HepG2 (cell line): ENCODE measurements around the gene BTN1A1. TPM values are rescaled to one million over a fixed set of nuclear protein-coding genes. Genes with fewer than 3 reads are reported as not detected.

Experiments
- ATAC-seq: fragments of 200-7000 bp; cut with Tn5 transposase; 3 replicates; pipeline ENCODE4 v1.9.1; 2020; ENCODE audit warnings: mild to moderate bottlenecking, moderate library complexity
- BruUV-seq: library from RNA; stranded (reverse); fragments of 400-500 nt; replicated peaks from 2 replicates; lab custom pipeline; 2021; lab: Mats Ljungman, UMichigan
- CTCF ChIA-PET: fragments of 300-600 bp; formaldehyde crosslinking; extraction: SDS; loops from one replicate; lab custom pipeline; 2021; ENCODE audit warnings: low total read pairs, inconsistent platforms, low intra/inter-chr PET ratio; lab: Yijun Ruan, JAX
- POLR2A ChIA-PET: fragments of 350-600 bp; sonication (Branson Sonifier 250); formaldehyde crosslinking; loops from one replicate; lab custom pipeline; 2020; ENCODE audit warnings: antibody characterized with exemption, inconsistent platforms; lab: Yijun Ruan, JAX
- DNase-seq: peaks from one replicate; pipeline ENCODE4 v3.0.0-alpha.2; 2015; ENCODE audit warnings: low spot score
- FAIRE-seq: peaks from 3 replicates; lab custom pipeline; 2011; peaks lifted over from hg19 to GRCh38; lab: Jason Lieb, UNC
- H2AFZ ChIP-seq: one replicate; pipeline ENCODE4 v1.6.1; 2011; ENCODE audit warnings: low read length, inconsistent platforms
- H3K27ac ChIP-seq: fragments of 300-600 bp; 3 replicates; pipeline ENCODE4 v1.8.0; 2011; ENCODE audit warnings: mixed run types, mild to moderate bottlenecking, mixed read lengths, low read length, inconsistent platforms; ENCODE audit not compliant: insufficient read depth; ENCODE audit errors: extremely low read length
- H3K27me3 ChIP-seq, 2 experiments: fragments of 200-600 bp in 1 of 2; 2 replicates in 1 of 2; 3 replicates in 1 of 2; pipeline versions ENCODE4 v1.6.0 to v1.8.0; 2011; ENCODE audit warnings: low read length in 2 of 2, mild to moderate bottlenecking in 2 of 2, moderate library complexity in 2 of 2, inconsistent platforms in 1 of 2; ENCODE audit not compliant: insufficient read depth in 2 of 2, control insufficient read depth in 1 of 2
- H3K36me3 ChIP-seq, 2 experiments: fragments of 200-600 bp in 1 of 2; replicated peaks in 1 of 2; 2 replicates in 1 of 2; 3 replicates in 1 of 2; pipeline versions ENCODE4 v1.5.1 to v1.8.0; 2011; ENCODE audit warnings: low read length in 2 of 2, inconsistent platforms in 1 of 2; ENCODE audit not compliant: insufficient read depth in 2 of 2, control insufficient read depth in 1 of 2
- H3K4me1 ChIP-seq: 2 replicates; pipeline ENCODE4 v1.5.1; 2012; ENCODE audit warnings: low read length, inconsistent platforms; ENCODE audit not compliant: insufficient read depth
- H3K4me2 ChIP-seq: 2 replicates; pipeline ENCODE4 v1.6.0; 2011; ENCODE audit warnings: low read depth, low read length, inconsistent platforms
- H3K4me3 ChIP-seq, 3 experiments: fragments of 200-600 bp in 1 of 3; sonication (generic), shearing (Covaris generic) in 1 of 3; replicated peaks in 1 of 3; 2 replicates each; pipeline ENCODE4 v1.5.1; 2011 to 2016; ENCODE audit warnings: low read length in 3 of 3, inconsistent platforms in 2 of 3, low read depth in 2 of 3, mild to moderate bottlenecking in 2 of 3, control low read depth in 1 of 3, mixed read lengths in 1 of 3; ENCODE audit not compliant: insufficient read depth in 1 of 3
- H3K79me2 ChIP-seq: one replicate; pipeline ENCODE4 v1.6.1; 2011; ENCODE audit warnings: low read length, inconsistent platforms; ENCODE audit not compliant: insufficient read depth
- H3K9ac ChIP-seq: 2 replicates; pipeline ENCODE4 v1.6.0; 2011; ENCODE audit warnings: mild to moderate bottlenecking, low read depth, low read length, inconsistent platforms; ENCODE audit not compliant: insufficient read depth
- H3K9me3 ChIP-seq: 2 replicates; pipeline ENCODE4 v1.5.1; 2012; ENCODE audit warnings: mild to moderate bottlenecking, low read length
- H4K20me1 ChIP-seq: 2 replicates; pipeline ENCODE4 v1.6.0; 2011; ENCODE audit warnings: inconsistent platforms, mild to moderate bottlenecking, low read length, moderate library complexity; ENCODE audit not compliant: insufficient read depth
- CBFB ChIP-seq: sonication (generic); formaldehyde crosslinking; IDR thresholded peaks from 2 replicates; pipeline ENCODE4 v1.4.0; 2020; ENCODE audit warnings: missing genetic modification reagents
- DBP ChIP-seq: sonication (generic); formaldehyde crosslinking; IDR thresholded peaks from 2 replicates; pipeline ENCODE4 v1.4.0; 2020; ENCODE audit warnings: missing genetic modification reagents; ENCODE audit errors: not compliant biosample characterization
- EP300 ChIP-seq, 3 experiments: sonication (generic) in 1 of 3; formaldehyde crosslinking in 1 of 3; IDR thresholded peaks; 2 replicates each; pipeline versions ENCODE4 v1.5.1 to v1.6.1; 2011 to 2020; ENCODE audit warnings: low read depth in 2 of 3, low read length in 2 of 3, borderline replicate concordance in 1 of 3, improper control_type of control experiment in 1 of 3, mild to moderate bottlenecking in 1 of 3, missing genetic modification reagents in 1 of 3, moderate library complexity in 1 of 3
- ETV5 ChIP-seq: IDR thresholded peaks from 2 replicates; pipeline ENCODE4 v1.6.1; 2018; ENCODE audit warnings: missing biosample characterization, missing genetic modification reagents, inconsistent platforms, borderline replicate concordance
- FOXA1 ChIP-seq, 2 experiments: fragments of 450-650 bp in 1 of 2; sonication (generic) in 1 of 2; formaldehyde crosslinking in 1 of 2; IDR thresholded peaks; 2 replicates each; pipeline versions ENCODE4 v1.4.0 to v1.6.1; 2016 to 2020; ENCODE audit warnings: missing genetic modification reagents in 1 of 2
- HNRNPUL1 ChIP-seq: fragments of 200-400 bp; formaldehyde crosslinking; IDR thresholded peaks from 2 replicates; pipeline ENCODE4 v1.6.1; 2017; ENCODE audit warnings: low read depth, mild to moderate bottlenecking, low read length, moderate library complexity
- MTF2 ChIP-seq: sonication (generic); formaldehyde crosslinking; IDR thresholded peaks from 2 replicates; pipeline ENCODE4 v1.5.0; 2020; ENCODE audit warnings: missing genetic modification reagents, borderline replicate concordance
- NR3C1 ChIP-seq: sonication (generic); formaldehyde crosslinking; IDR thresholded peaks from 2 replicates; pipeline ENCODE4 v1.4.0; 2020; ENCODE audit warnings: missing genetic modification reagents
- PAX8 ChIP-seq: sonication (generic); formaldehyde crosslinking; IDR thresholded peaks from 2 replicates; pipeline ENCODE4 v1.8.0; 2022; ENCODE audit warnings: mild to moderate bottlenecking, missing genetic modification reagents, borderline replicate concordance
- RBFOX2 ChIP-seq: fragments of 200-400 bp; formaldehyde crosslinking; IDR thresholded peaks from 2 replicates; pipeline ENCODE4 v1.6.1; 2017; ENCODE audit warnings: low read depth, mild to moderate bottlenecking, low read length
- SETDB1 ChIP-seq: sonication (generic); formaldehyde crosslinking; IDR thresholded peaks from 2 replicates; pipeline ENCODE4 v1.5.1; 2020; ENCODE audit warnings: missing genetic modification reagents, mild to moderate bottlenecking, borderline replicate concordance
- ZNF577 ChIP-seq: sonication (generic); formaldehyde crosslinking; IDR thresholded peaks from 2 replicates; pipeline ENCODE4 v1.4.0; 2020; ENCODE audit warnings: mild to moderate bottlenecking, low read depth, missing genetic modification reagents, borderline replicate concordance
- ZNF720 ChIP-seq: sonication (generic); formaldehyde crosslinking; IDR thresholded peaks from 2 replicates; pipeline ENCODE4 v1.4.0; 2020; ENCODE audit warnings: missing genetic modification reagents
- ZNF777 ChIP-seq: sonication (generic); formaldehyde crosslinking; IDR thresholded peaks from 2 replicates; pipeline ENCODE4 v1.4.0; 2020; ENCODE audit warnings: missing genetic modification reagents
- WGBS: methylation state at CpG from one replicate; pipeline ENCODE4 v1.1.6; 2017; ENCODE audit warnings: low lambda C conversion rate; 5-methylcytosine and 5-hydroxymethylcytosine counted together
- in situ Hi-C: cut with HindIII; loops from 2 replicates; pipeline ENCODE4 v1.10.0; 2017; ENCODE audit warnings: low pct_unique_long_range_greater_than_20kb; ENCODE audit not compliant: extremely low pct_ligation_motif_present
- intact Hi-C: fragments of 100-400 bp; cut with micrococcal nuclease; formaldehyde crosslinking; loops from one replicate; pipeline ENCODE4 v1.10.0; 2022; ENCODE audit not compliant: unreplicated experiment
- polyA plus RNA-seq, 8 experiments: library from polyadenylated mRNA; depleted of rRNA in 3 of 8; stranded (reverse) in 7 of 8; unstranded in 1 of 8; fragments of >200 nt; fragmentation: Illumina TruSeq in 4 of 8; extraction: Trizol in 4 of 8; gene quantifications; 2 replicates each; pipeline versions ENCODE4 v1.2.1 to v1.2.3, GENCODE V29; 2011 to 2016; ENCODE audit warnings: low read depth in 4 of 8, missing spikeins in 1 of 8, mixed read lengths in 1 of 8; ENCODE audit not compliant: insufficient read depth in 1 of 8
- total RNA-seq, 5 experiments: library from RNA; depleted of rRNA; stranded (reverse); fragments of >200 nt; fragmentation: Illumina TruSeq; extraction: Trizol; gene quantifications; 2 replicates each; pipeline ENCODE4 v1.2.3, GENCODE V29; 2016; ENCODE audit warnings: low read depth in 1 of 5
- TF ChIP-seq, protein P1 (sequence below): sonication (generic); formaldehyde crosslinking; IDR thresholded peaks from 2 replicates; pipeline ENCODE4 v1.4.0; 2020; ENCODE audit warnings: missing genetic modification reagents

BTN1A1 gene
- total and polyA plus RNA-seq, 2 of the 13 experiments (the other 11 are each of a cell fraction or from before 2014, with no cell fraction given) = 0.04 TPM; not detected in 1

GRCh38 chr6:26507658-26508057 is 7.6 kb downstream of the BTN1A1 start:
- FAIRE-seq = no peak
- no TSS peak for BruUV-seq

More at GRCh38 chr6:26507658-26508057, 7.6 kb downstream of the BTN1A1 start:
- in situ Hi-C loops (no loop called here), intact Hi-C loops (no loop called here)
- H4K20me1 ChIP-seq = no peaks in the 10 kb centered on the region
- H3K4me1 ChIP-seq = peaks cover 24% of the 10 kb centered on the region
- H2AFZ ChIP-seq = no peak overlapping the region
- POLR2A ChIA-PET = no interaction called here
- TF ChIP-seq ETV5 (CRISPR knock-in tag) (no peak), MTF2 (no peak), ZNF777 (CRISPR knock-in tag) (no peak), EP300 (IDR thresholded peaks at IDR 0.05; ENCODE audit: low read depth in 2 of 2, low read length in 2 of 2) (no peak), EP300 (CRISPR knock-in tag; IDR thresholded peaks at IDR 0.05; ENCODE audit: borderline replicate concordance) (no peak), PAX8 (no peak), NR3C1 (CRISPR knock-in tag) (no peak), HNRNPUL1 (no peak), ZNF577 (CRISPR knock-in tag) (no peak), DBP (CRISPR knock-in tag) (no peak), CBFB (CRISPR knock-in tag) (no peak), SETDB1 (CRISPR knock-in tag) (no peak), RBFOX2 (no peak), FOXA1 (IDR thresholded peaks at IDR 0.05) (no peak), FOXA1 (CRISPR knock-in tag; IDR thresholded peaks at IDR 0.05) (no peak), ZNF720 (CRISPR knock-in tag) (no peak)
- TF ChIP-seq, protein P1, sequence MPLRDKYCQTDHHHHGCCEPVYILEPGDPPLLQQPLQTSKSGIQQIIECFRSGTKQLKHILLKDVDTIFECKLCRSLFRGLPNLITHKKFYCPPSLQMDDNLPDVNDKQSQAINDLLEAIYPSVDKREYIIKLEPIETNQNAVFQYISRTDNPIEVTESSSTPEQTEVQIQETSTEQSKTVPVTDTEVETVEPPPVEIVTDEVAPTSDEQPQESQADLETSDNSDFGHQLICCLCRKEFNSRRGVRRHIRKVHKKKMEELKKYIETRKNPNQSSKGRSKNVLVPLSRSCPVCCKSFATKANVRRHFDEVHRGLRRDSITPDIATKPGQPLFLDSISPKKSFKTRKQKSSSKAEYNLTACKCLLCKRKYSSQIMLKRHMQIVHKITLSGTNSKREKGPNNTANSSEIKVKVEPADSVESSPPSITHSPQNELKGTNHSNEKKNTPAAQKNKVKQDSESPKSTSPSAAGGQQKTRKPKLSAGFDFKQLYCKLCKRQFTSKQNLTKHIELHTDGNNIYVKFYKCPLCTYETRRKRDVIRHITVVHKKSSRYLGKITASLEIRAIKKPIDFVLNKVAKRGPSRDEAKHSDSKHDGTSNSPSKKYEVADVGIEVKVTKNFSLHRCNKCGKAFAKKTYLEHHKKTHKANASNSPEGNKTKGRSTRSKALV = no peak
- TF ChIP-seq, all 625 proteins: peak for 0
- WGBS = 25% methylated on average over 3 of the region's 3 CpGs
- Histone ChIP-seq H3K27ac (no peak overlapping the region), H3K9me3 (no peaks in the 10 kb centered on the region), H3K4me2 (no peak overlapping the region), H3K4me3 (no peak overlapping the region), H3K79me2 (no peaks in the 10 kb centered on the region), H3K9ac (no peak overlapping the region), H3K36me3 (no peaks in the 10 kb centered on the region), H3K27me3 (0 out of 5 replicates have a peak, but pooled peaks cover 0 to 8% of the 10 kb centered on the region in 2 experiments)
- no peak for DNase-seq
- no peak for ATAC-seq
- CTCF ChIA-PET = no interaction called here
